ENCODE measurements around the gene COX15. TPM values are rescaled to one million over a fixed set of nuclear protein-coding genes. Genes with fewer than 3 reads are reported as not detected.
A peak's percentile ranks its signal among the peaks of the same experiment; 100 is the strongest.

Gene COX15
- total and polyA plus RNA-seq, 2 donors (not counting 1 experiment from before 2014, with no cell fraction given): 26.4 to 43.9 TPM

DNA sequence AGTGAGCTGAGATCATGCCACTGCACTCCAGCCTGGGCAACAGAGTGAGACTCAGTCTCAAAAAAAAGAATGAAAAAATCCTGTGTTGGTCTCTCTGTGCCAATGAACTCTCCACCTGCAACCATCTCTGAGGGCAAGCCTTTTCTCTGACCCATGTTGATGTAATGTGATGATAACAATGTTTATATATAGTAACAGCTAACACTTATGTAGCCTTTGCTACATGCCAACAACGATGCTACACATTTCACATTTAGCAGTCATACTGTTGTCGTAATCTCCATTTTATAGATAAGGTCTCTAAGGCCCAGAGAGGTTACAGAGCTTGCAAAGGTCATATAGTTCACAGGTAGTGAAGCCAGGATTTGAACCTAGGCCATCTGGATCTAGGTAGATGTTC is 11.5 kb downstream of the COX15 start:
- Histone ChIP-seq H3K4me3 (replicated peaks in 1 of 4; ENCODE audit: control extremely low read depth in 1 of 4, insufficient read depth in 1 of 4, low read depth in 3 of 4, low read length in 4 of 4) (no peak overlapping the region), H4K20me1 (ENCODE audit: control insufficient read depth, extremely low read depth, insufficient read depth, low read length) (no peaks in the 10 kb centered on the region), H3K9me3 (ENCODE audit: control insufficient read depth, insufficient read depth, low read depth, low read length) (no peaks in the 10 kb centered on the region), H3K79me2 (ENCODE audit: control insufficient read depth, insufficient read depth, low read length) (no peaks in the 10 kb centered on the region), H3K4me1 (ENCODE audit: control insufficient read depth, extremely low read depth, insufficient read depth, low read length) (no peaks in the 10 kb centered on the region), H3K27me3 (ENCODE audit: control insufficient read depth, insufficient read depth, low read length) (no peaks in the 10 kb centered on the region), H3K27ac (ENCODE audit: insufficient read depth, low read length) (no peak overlapping the region), H2AFZ (ENCODE audit: low read length) (no peak overlapping the region), H3K4me2 (ENCODE audit: extremely low read depth, insufficient read depth, low read length) (no peak overlapping the region), H3K9ac (ENCODE audit: insufficient read depth, low read length) (no peak overlapping the region), H3K36me3 (ENCODE audit: control insufficient read depth, insufficient read depth, low read length) (peaks cover 15% of the 10 kb centered on the region)
- TF ChIP-seq CTCF (conservative IDR thresholded peaks at IDR 0.05 in 1 of 2, IDR thresholded peaks at IDR 0.05 in 1 of 2; ENCODE audit: low read depth in 1 of 2, low read length in 2 of 2): no peak
- TF ChIP-seq EZH2 (IDR thresholded peaks at IDR 0.05; ENCODE audit: low read length, missing control alignments): no peak
- no peak for DNase-seq (ENCODE audit: low read depth in 2 of 2)

DNA sequence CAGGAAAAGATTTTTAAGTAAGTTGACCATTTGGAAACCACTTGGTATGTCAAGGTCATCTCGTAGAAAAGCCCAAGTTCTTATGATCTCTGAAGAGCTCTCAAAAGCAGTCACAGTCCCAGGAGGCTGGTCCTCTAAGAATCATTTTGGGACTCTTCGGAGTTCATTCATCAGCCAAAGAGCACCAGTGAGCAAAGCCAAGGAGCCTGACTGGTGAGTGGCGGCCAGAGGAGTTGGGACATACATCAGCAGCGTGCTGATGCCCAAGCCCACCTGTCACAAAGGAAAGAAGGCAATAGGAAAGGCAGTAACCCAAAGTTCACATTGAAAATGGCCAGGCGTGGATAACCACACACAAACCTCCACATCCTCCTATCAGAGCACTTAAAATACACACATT is 17.5 kb downstream of the COX15 start:
- Histone ChIP-seq H3K79me2 (ENCODE audit: control insufficient read depth, insufficient read depth, low read length) (no peaks in the 10 kb centered on the region), H3K9ac (ENCODE audit: insufficient read depth, low read length) (no peak overlapping the region), H3K4me1 (ENCODE audit: control insufficient read depth, extremely low read depth, insufficient read depth, low read length) (no peaks in the 10 kb centered on the region), H3K27ac (ENCODE audit: insufficient read depth, low read length) (no peak overlapping the region), H4K20me1 (ENCODE audit: control insufficient read depth, extremely low read depth, insufficient read depth, low read length) (no peaks in the 10 kb centered on the region), H3K27me3 (ENCODE audit: control insufficient read depth, insufficient read depth, low read length) (no peaks in the 10 kb centered on the region), H3K4me2 (ENCODE audit: extremely low read depth, insufficient read depth, low read length) (no peak overlapping the region), H3K36me3 (ENCODE audit: control insufficient read depth, insufficient read depth, low read length) (peaks cover 12% of the 10 kb centered on the region), H3K4me3 (replicated peaks in 1 of 4; ENCODE audit: control extremely low read depth in 1 of 4, insufficient read depth in 1 of 4, low read depth in 3 of 4, low read length in 4 of 4) (no peak overlapping the region), H2AFZ (ENCODE audit: low read length) (no peak overlapping the region), H3K9me3 (ENCODE audit: control insufficient read depth, insufficient read depth, low read depth, low read length) (no peaks in the 10 kb centered on the region)
- no peak for TF ChIP-seq EZH2 (IDR thresholded peaks at IDR 0.05; ENCODE audit: low read length, missing control alignments)
- TF ChIP-seq CTCF (conservative IDR thresholded peaks at IDR 0.05 in 1 of 2, IDR thresholded peaks at IDR 0.05 in 1 of 2; ENCODE audit: low read depth in 1 of 2, low read length in 2 of 2): no peak
- no peak for DNase-seq (ENCODE audit: low read depth in 2 of 2)

- no peaks in the 10 kb centered on the region for H3K4me1 ChIP-seq (ENCODE audit: control insufficient read depth, extremely low read depth, insufficient read depth, low read length)
- no peak overlapping the region for H3K27ac ChIP-seq (ENCODE audit: insufficient read depth, low read length)
- H3K36me3 ChIP-seq (ENCODE audit: control insufficient read depth, insufficient read depth, low read length): peaks cover 6% of the 10 kb centered on the region
- no peak overlapping the region for H3K9ac ChIP-seq (ENCODE audit: insufficient read depth, low read length)
- DNase-seq (ENCODE audit: low read depth in 2 of 2): peak; percentile 57 to 76
- H3K79me2 ChIP-seq (ENCODE audit: control insufficient read depth, insufficient read depth, low read length): no peaks in the 10 kb centered on the region
- no peak overlapping the region for H2AFZ ChIP-seq (ENCODE audit: low read length)
- H3K4me3 ChIP-seq (replicated peaks in 1 of 4; ENCODE audit: control extremely low read depth in 1 of 4, insufficient read depth in 1 of 4, low read depth in 3 of 4, low read length in 4 of 4): no peak overlapping the region
- H3K4me2 ChIP-seq (ENCODE audit: extremely low read depth, insufficient read depth, low read length): no peak overlapping the region
- no peaks in the 10 kb centered on the region for H3K27me3 ChIP-seq (ENCODE audit: control insufficient read depth, insufficient read depth, low read length)
- no peaks in the 10 kb centered on the region for H3K9me3 ChIP-seq (ENCODE audit: control insufficient read depth, insufficient read depth, low read depth, low read length)
- no peaks in the 10 kb centered on the region for H4K20me1 ChIP-seq (ENCODE audit: control insufficient read depth, extremely low read depth, insufficient read depth, low read length)
- no peak for TF ChIP-seq EZH2 (IDR thresholded peaks at IDR 0.05; ENCODE audit: low read length, missing control alignments)
- TF ChIP-seq CTCF (conservative IDR thresholded peaks at IDR 0.05 in 1 of 2, IDR thresholded peaks at IDR 0.05 in 1 of 2; ENCODE audit: low read depth in 1 of 2, low read length in 2 of 2): peak; percentile 53 to 64
Observed at GRCh38 chr10:99711129-99711719, 20.7 kb downstream of the COX15 start.

Measured in fibroblast of lung (primary cell).